Heart right ventricle (tissue), 16 donors: Measurements from ENCODE around the gene FLNA. TPM values are rescaled to one million over a fixed set of nuclear protein-coding genes. Genes with fewer than 3 reads are reported as not detected.

Source experiments
- ATAC-seq, 8 donors: fragments of 200-7000 bp; cut with Tn5 transposase; one replicate each; pipeline ENCODE4 v1.9.1; 2020; ENCODE audit warnings: mild to moderate bottlenecking in 8 of 8, moderate library complexity in 8 of 8, moderate number of reproducible peaks in 1 of 8
- DNase-seq, 2 donors: peaks; one replicate each; pipeline ENCODE4 v3.0.0-alpha.2; 2020
- H3K27ac ChIP-seq, 10 donors: fragments of 200-600 bp; sonication (generic) in 2 of 10; one replicate each; pipeline versions ENCODE4 v1.5.0 to v1.8.0; 2020 to 2022; ENCODE audit warnings: mild to moderate bottlenecking in 3 of 10
- H3K27me3 ChIP-seq, 7 donors: fragments of 200-600 bp; one replicate each; pipeline ENCODE4 v1.8.0; 2021 to 2022; ENCODE audit warnings: mild to moderate bottlenecking in 2 of 7
- H3K36me3 ChIP-seq, 9 donors: fragments of 200-600 bp; sonication (generic) in 1 of 9; one replicate each; pipeline versions ENCODE4 v1.5.0 to v1.8.0; 2020 to 2022; ENCODE audit warnings: mild to moderate bottlenecking in 2 of 9
- H3K4me1 ChIP-seq, 9 donors: fragments of 200-600 bp; sonication (generic) in 1 of 9; one replicate each; pipeline versions ENCODE4 v1.5.0 to v1.8.0; 2020 to 2022; ENCODE audit warnings: mild to moderate bottlenecking in 4 of 9
- H3K4me3 ChIP-seq, 10 donors: fragments of 200-600 bp; sonication (generic) in 2 of 10; one replicate each; pipeline versions ENCODE4 v1.5.0 to v1.8.0; 2020 to 2022; ENCODE audit warnings: mild to moderate bottlenecking in 7 of 10, moderate library complexity in 2 of 10
- H3K9me3 ChIP-seq, 11 donors: fragments of 200-600 bp in 10 of 11; sonication (generic) in 2 of 11; one replicate each; pipeline versions ENCODE4 v1.5.0 to v1.8.0; 2013 to 2022; ENCODE audit warnings: mild to moderate bottlenecking in 2 of 11, control low read depth in 1 of 11, moderate library complexity in 1 of 11
- WGBS, 2 donors: extraction: QIAGEN DNeasy Blood & Tissue Kit; methylation state at CpG; one replicate each; pipeline ENCODE4 v1.1.7; 2013; ENCODE audit warnings: inconsistent platforms in 1 of 2; 5-methylcytosine and 5-hydroxymethylcytosine counted together
- intact Hi-C, 10 donors: fragments of 100-400 bp; cut with DNase I; formaldehyde crosslinking; loops; one replicate each; pipeline versions ENCODE4 v1.11.1 to v1.14.2; 2022
- polyA plus RNA-seq, 2 donors: library from polyadenylated mRNA; stranded (reverse); fragments of 200-250 nt; gene quantifications; one replicate each; pipeline ENCODE4 v1.2.3, GENCODE V29; 2013
- total RNA-seq, 10 donors: library from RNA; stranded (reverse); fragmentation: NEBNext Ultra II Directional in 3 of 10; extraction: Animal tissue kit (Norgen Biotek cat#: 25700) in 3 of 10; gene quantifications; one replicate each; pipeline versions ENCODE4 v1.2.1 to v1.2.4, GENCODE V29; 2021 to 2023
- TF ChIP-seq, protein P1 (sequence below), 9 donors: fragments of 200-600 bp; sonication (generic) in 2 of 9; IDR thresholded peaks; one replicate each; pipeline versions ENCODE4 v1.5.0 to v1.8.0; 2021 to 2022; ENCODE audit warnings: antibody characterized with exemption in 9 of 9, mild to moderate bottlenecking in 5 of 9, moderate library complexity in 1 of 9
- donor health status: Arrhythmogenic right ventricular cardiomyopathy.
- donor health status: ischemic (EF 13 %, LVEDD 7.1; RV severe dilation, severe dysfunction).
- donor health status: healthy with polysubstance abuse.
- donor health status: DM: no; HTN: yes; CAD: no.
- donor health status: DM: no; HTN: no; CAD: no.
- donor health status: ischemic (EF 25% LVEDD 6.9; RV normal size, moderate dysfunction).
- donor health status: ischemic (EF 25% LVEDD 5.7; RV mildly dilated, moderate dysfunction).
- donor health status: healthy.
- donor health status: DM: yes; HTN: yes; CAD: no.
- donor health status: Ischemic cardiomyopathy.
- donor health status: ischemic (EF 35%, LVEDD 5.7; RV mildly dilated, moderate dysfunction).
- donor health status: nonischemic (EF 11% LVEDD 7.7; RV severe dilation, severe dysfunction).
- donor health status: DM: yes; HTN: yes; CAD: no.
- donor health status: PGD.
- donor health status: ischemic (EF 29% LVEDD 5.4; RV normal size, mild dysfunction).
- donor health status: nonischemic (EF 23%, LVEDD 6.1; RV moderate dilation, normal function).

The FLNA gene
- total and polyA plus RNA-seq, 12 donors: 139 to 442 (median 199) TPM

DNA sequence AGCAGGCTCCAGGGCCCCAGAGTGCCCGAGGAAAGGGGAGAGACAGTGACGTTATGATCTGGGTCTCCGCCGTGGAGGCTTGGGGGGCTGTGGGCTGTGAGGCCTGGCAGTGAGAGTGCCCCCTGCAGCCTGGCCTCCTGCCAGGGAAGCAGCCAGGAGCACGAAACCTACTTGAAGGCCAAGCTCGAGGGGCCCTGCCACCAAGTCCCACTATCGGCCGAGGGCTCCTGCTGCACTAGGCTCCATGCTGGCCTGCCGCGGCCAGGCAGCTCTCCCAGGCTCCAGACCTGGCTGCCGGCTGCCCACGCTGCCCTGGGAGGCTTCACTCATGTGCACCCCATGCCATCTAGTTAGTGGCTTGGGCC is 18.7 kb downstream of the FLNA start:
- TF ChIP-seq, protein P1, sequence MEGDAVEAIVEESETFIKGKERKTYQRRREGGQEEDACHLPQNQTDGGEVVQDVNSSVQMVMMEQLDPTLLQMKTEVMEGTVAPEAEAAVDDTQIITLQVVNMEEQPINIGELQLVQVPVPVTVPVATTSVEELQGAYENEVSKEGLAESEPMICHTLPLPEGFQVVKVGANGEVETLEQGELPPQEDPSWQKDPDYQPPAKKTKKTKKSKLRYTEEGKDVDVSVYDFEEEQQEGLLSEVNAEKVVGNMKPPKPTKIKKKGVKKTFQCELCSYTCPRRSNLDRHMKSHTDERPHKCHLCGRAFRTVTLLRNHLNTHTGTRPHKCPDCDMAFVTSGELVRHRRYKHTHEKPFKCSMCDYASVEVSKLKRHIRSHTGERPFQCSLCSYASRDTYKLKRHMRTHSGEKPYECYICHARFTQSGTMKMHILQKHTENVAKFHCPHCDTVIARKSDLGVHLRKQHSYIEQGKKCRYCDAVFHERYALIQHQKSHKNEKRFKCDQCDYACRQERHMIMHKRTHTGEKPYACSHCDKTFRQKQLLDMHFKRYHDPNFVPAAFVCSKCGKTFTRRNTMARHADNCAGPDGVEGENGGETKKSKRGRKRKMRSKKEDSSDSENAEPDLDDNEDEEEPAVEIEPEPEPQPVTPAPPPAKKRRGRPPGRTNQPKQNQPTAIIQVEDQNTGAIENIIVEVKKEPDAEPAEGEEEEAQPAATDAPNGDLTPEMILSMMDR (IDR thresholded peaks at IDR 0.05): no peak
- Histone ChIP-seq H3K4me3 (no peak overlapping the region), H3K36me3 (peaks cover 0 to 100% (median 54%) of the 10 kb centered on the region in 9 donors), H3K4me1 (peaks cover 0 to 39% (median 6%) of the 10 kb centered on the region in 9 donors), H3K9me3 (no peaks in the 10 kb centered on the region), H3K27me3 (no peaks in the 10 kb centered on the region), H3K27ac (no peak overlapping the region)
- 30 to 54% methylated on average over 4 to 12 of the region's 12 CpGs for WGBS, 2 donors
- ATAC-seq: peak in 2 of 8 donors; percentile 5 to 9
- intact Hi-C loops: no loop called here
- no peak for DNase-seq

DNA sequence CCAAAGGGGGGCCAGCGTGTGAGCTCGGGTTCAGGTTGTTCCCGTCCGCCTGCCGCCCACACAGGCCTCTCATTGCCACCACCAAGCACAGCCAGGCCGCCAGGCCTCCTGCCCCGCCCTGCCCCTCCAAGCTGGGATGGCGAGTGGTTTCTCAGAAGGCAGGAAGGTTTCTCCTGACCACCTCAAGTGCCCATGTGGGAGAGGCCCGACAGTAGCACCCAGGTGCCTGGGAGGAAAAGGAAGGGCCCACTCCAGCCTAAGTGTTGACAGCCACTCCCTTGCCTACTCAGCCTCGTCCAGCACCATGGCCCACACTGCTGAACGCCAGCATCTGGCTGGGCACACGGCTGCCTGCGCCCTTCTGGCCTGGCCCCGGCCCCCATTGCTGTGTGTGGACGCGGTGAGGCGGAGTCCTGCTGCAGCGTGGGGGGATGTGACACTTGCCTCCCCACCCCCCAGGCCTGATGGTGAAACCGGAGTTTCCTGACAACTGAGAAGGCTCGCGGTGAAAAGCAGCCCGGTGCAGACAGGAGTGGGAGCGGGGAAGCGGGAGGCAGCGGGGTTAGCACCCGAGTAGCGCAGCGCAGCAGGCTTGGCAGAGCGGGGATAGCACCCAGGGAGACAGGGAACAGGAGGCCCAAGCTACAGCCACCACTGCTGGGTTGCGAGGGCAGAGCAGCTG is 19.2 kb downstream of the FLNA start:
- intact Hi-C loops: no loop called here
- ATAC-seq (peak in 2 of 8 donors; percentile 1 to 9), DNase-seq (no peak)
- H3K27me3 ChIP-seq: no peaks in the 10 kb centered on the region
- no peak overlapping the region for H3K4me3 ChIP-seq
- no peak overlapping the region for H3K27ac ChIP-seq
- H3K36me3 ChIP-seq: peaks cover 0 to 100% (median 51%) of the 10 kb centered on the region in 9 donors
- peaks cover 0 to 34% (median 6%) of the 10 kb centered on the region in 9 donors for H3K4me1 ChIP-seq
- no peaks in the 10 kb centered on the region for H3K9me3 ChIP-seq
- TF ChIP-seq, protein P1 (IDR thresholded peaks at IDR 0.05): no peak
- 61 to 71% methylated on average over 24 to 30 of the region's 30 CpGs for WGBS, 2 donors

DNA sequence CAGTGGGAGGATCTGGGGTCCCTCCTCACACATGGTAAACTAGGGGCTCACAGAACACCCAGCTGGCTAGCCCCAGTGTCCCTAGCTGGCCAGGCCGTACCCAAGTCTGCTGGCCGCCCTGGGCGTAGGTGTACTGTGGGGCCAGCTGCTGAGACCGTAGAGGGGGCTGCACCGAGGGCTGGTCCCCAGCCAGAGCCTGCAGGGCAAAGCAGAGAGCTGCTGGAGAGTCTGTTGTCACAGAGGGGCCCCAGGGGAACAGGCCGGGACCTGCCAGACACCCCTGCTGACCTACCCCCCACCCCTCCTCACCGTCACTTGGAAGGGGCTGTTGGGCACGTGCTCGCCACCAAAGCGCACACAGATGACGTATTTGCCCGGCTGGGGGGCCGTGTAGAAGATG is 19.9 kb downstream of the FLNA start:
- Histone ChIP-seq H3K36me3 (peaks cover 0 to 100% (median 49%) of the 10 kb centered on the region in 9 donors), H3K9me3 (no peaks in the 10 kb centered on the region), H3K27me3 (no peaks in the 10 kb centered on the region), H3K4me1 (peaks cover 0 to 29% (median 6%) of the 10 kb centered on the region in 9 donors), H3K4me3 (no peak overlapping the region), H3K27ac (no peak overlapping the region)
- TF ChIP-seq, protein P1 (IDR thresholded peaks at IDR 0.05): no peak
- intact Hi-C loops: no loop called here
- 75 to 81% methylated on average over 6 to 13 of the region's 13 CpGs for WGBS, 2 donors
- ATAC-seq: no peak
- no peak for DNase-seq

DNA sequence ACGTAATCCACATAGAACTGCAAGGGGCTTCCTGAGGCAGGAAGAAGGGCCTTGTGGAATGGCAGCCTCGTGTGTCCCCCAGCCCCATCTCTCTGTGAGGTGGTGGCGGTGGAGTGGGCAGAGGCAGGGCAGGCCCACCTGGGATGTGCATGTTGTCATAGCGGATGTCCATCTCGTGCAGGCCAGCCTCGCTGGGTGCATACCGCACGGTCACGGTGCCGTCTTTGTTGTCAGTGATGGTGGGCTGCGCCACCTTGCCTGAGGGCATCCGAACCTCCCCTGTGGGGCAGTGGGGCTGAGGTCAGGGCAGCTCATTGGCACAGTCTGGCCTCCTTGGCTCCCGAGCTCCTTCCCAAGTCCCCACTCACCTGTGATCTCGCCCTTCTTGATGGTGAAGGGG is 20.4 kb downstream of the FLNA start:
- ATAC-seq: no peak
- DNase-seq: no peak
- H3K27ac ChIP-seq: no peak overlapping the region
- peaks cover 0 to 29% (median 6%) of the 10 kb centered on the region in 9 donors for H3K4me1 ChIP-seq
- WGBS, 2 donors: 68% methylated on average over 14 of the region's 14 CpGs
- intact Hi-C loops: no loop called here
- peaks cover 0 to 100% (median 50%) of the 10 kb centered on the region in 9 donors for H3K36me3 ChIP-seq
- no peaks in the 10 kb centered on the region for H3K9me3 ChIP-seq
- no peak overlapping the region for H3K4me3 ChIP-seq
- TF ChIP-seq, protein P1 (IDR thresholded peaks at IDR 0.05): no peak
- H3K27me3 ChIP-seq: no peaks in the 10 kb centered on the region
